Common myeloid progenitor, CD34-positive (primary cell): ENCODE results near the gene TMEM89.

ENCODE experiments used
- CTCF ChIA-PET: fragments of 350-600 bp; sonication (Branson Sonifier 250); formaldehyde crosslinking; loops from one replicate; lab custom pipeline; 2021; ENCODE audit warnings: antibody characterized with exemption; lab: Charles Lee
- POLR2A ChIA-PET: fragments of 350-600 bp; sonication (Branson Sonifier 250); formaldehyde crosslinking; loops from one replicate; lab custom pipeline; 2021; ENCODE audit warnings: antibody characterized with exemption; lab: Charles Lee
- DNase-seq, 3 donors: peaks; one replicate each; pipeline versions ENCODE4 v3.0.0 to v3.0.0-alpha.2; 2013
- H3K27ac ChIP-seq, 2 experiments: 1 replicate in 1 of 2; 2 replicates in 1 of 2; pipeline ENCODE4 v1.7.0; 2013; ENCODE audit warnings: inconsistent platforms in 2 of 2, low read length in 2 of 2, mild to moderate bottlenecking in 2 of 2, low read depth in 1 of 2, moderate library complexity in 1 of 2; ENCODE audit not compliant: severe bottlenecking in 2 of 2, insufficient read depth in 1 of 2, poor library complexity in 1 of 2
- H3K27me3 ChIP-seq, 5 experiments: replicated peaks in 2 of 5; 1 replicate in 3 of 5; 2 replicates in 2 of 5; pipeline versions ENCODE4 v1.6.1 to v1.7.0; 2013; ENCODE audit warnings: low read length in 4 of 5, mild to moderate bottlenecking in 2 of 5, moderate library complexity in 2 of 5, inconsistent platforms in 1 of 5; ENCODE audit not compliant: insufficient read depth in 5 of 5, control insufficient read depth in 4 of 5
- H3K36me3 ChIP-seq, 4 experiments: 1 replicate in 2 of 4; 2 replicates in 2 of 4; pipeline versions ENCODE4 v1.6.1 to v1.7.0; 2013; ENCODE audit warnings: low read length in 3 of 4, control low read depth in 1 of 4, mild to moderate bottlenecking in 1 of 4; ENCODE audit not compliant: control insufficient read depth in 4 of 4, insufficient read depth in 4 of 4
- H3K4me1 ChIP-seq, 4 experiments: 1 replicate in 3 of 4; 2 replicates in 1 of 4; pipeline versions ENCODE4 v1.6.1 to v1.7.1; 2013; ENCODE audit warnings: low read length in 3 of 4, mild to moderate bottlenecking in 3 of 4, control low read depth in 1 of 4, inconsistent platforms in 1 of 4, moderate library complexity in 1 of 4; ENCODE audit not compliant: control insufficient read depth in 4 of 4, insufficient read depth in 4 of 4; ENCODE audit errors: control extremely low read depth in 1 of 4
- H3K4me3 ChIP-seq, 7 experiments: 1 replicate in 4 of 7; 2 replicates in 3 of 7; pipeline versions ENCODE4 v1.5.1 to v1.7.0; 2013; ENCODE audit warnings: mild to moderate bottlenecking in 7 of 7, low read length in 6 of 7, moderate library complexity in 6 of 7, inconsistent platforms in 2 of 7, low read depth in 2 of 7, control low read depth in 1 of 7; ENCODE audit not compliant: insufficient read depth in 4 of 7, control insufficient read depth in 1 of 7; ENCODE audit errors: extremely low read depth in 1 of 7
- H3K9me3 ChIP-seq, 5 experiments: 1 replicate in 4 of 5; 2 replicates in 1 of 5; pipeline versions ENCODE4 v1.6.1 to v1.7.1; 2013; ENCODE audit warnings: low read length in 4 of 5, mild to moderate bottlenecking in 2 of 5, inconsistent platforms in 1 of 5, low read depth in 1 of 5, moderate library complexity in 1 of 5; ENCODE audit not compliant: control insufficient read depth in 4 of 5, insufficient read depth in 2 of 5; ENCODE audit errors: control extremely low read depth in 1 of 5
- WGBS: methylation state at CpG from one replicate; pipeline ENCODE4 v1.1.5; 2013; ENCODE audit not compliant: insufficient coverage; 5-methylcytosine and 5-hydroxymethylcytosine counted together

TMEM89 gene

GRCh38 chr3:48617559-48617958 lies 4.0 kb downstream of the TMEM89 start:
- H3K9me3 ChIP-seq = peaks cover 5 to 18% (median 14%) of the 10 kb centered on the region in 5 experiments
- no peak overlapping the region for H3K27ac ChIP-seq
- ChIA-PET POLR2A (no interaction called here), CTCF (interaction anchor here (1.1 kb wide), 1 partner anchor 18 kb away, joined by 3 read pairs; no protein-coding TSS in a partner anchor)
- no peaks in the 10 kb centered on the region for H3K27me3 ChIP-seq
- peak in 1 of 3 donors; percentile 15 for DNase-seq
- H3K4me1 ChIP-seq = no peaks in the 10 kb centered on the region
- no peak overlapping the region for H3K4me3 ChIP-seq
- WGBS = 100% methylated on average over 4 of the region's 4 CpGs
- no peaks in the 10 kb centered on the region for H3K36me3 ChIP-seq

- POLR2A ChIA-PET = no interaction called here
Observed at GRCh38 chr3:48614044-48614443, 7.5 kb downstream of the TMEM89 start.

GRCh38 chr3:48612309-48612708 lies 9.3 kb downstream of the TMEM89 start:
- POLR2A ChIA-PET = interaction anchor here (0.6 kb wide), 1 partner anchor 83 kb away, joined by 3 read pairs; no protein-coding TSS in a partner anchor

More at GRCh38 chr3:48614044-48614443, 7.5 kb downstream of the TMEM89 start:
- Histone ChIP-seq H3K36me3 (no peaks in the 10 kb centered on the region), H3K27ac (no peak overlapping the region), H3K4me3 (no peak overlapping the region), H3K9me3 (peaks cover 5 to 17% (median 14%) of the 10 kb centered on the region in 5 experiments), H3K27me3 (no peaks in the 10 kb centered on the region), H3K4me1 (peaks cover 0 to 2% (median under 1%) of the 10 kb centered on the region in 4 experiments)
- peak in 2 of 3 donors; percentile 19 to 25 for DNase-seq
- CTCF ChIA-PET = interaction anchor here (0.6 to 1.2 kb wide), 3 partner anchors 10 to 146 kb away, joined by 3 to 4 read pairs (median 3); partner anchors contain the start of gene SLC26A6
- WGBS = 46% methylated on average over 2 of the region's 3 CpGs

GRCh38 chr3:48609088-48610005 lies 12.2 kb downstream of the TMEM89 start, which contains the start of gene UQCRC1:
UQCRC1 (minus strand) TSS chr3:48609646; CDS start chr3:48609620, 26 bp downstream.
- peak within 1 kb of the TSS; percentile 55 to 99 (median 92) for H3K4me3 ChIP-seq
- peaks cover 2 to 13% (median 9%) of the 10 kb centered on the region in 4 experiments for H3K4me1 ChIP-seq
- CTCF ChIA-PET = interaction anchor here (1.4 kb wide), 1 partner anchor 25 kb away, joined by 3 read pairs; the partner anchor contains the start of gene SLC26A6
- POLR2A ChIA-PET = interaction anchor here (0.7 kb wide), 1 partner anchor 16 kb away, joined by 3 read pairs; no protein-coding TSS in a partner anchor
- peak; percentile 89 to 95 (median 94) for DNase-seq
- H3K9me3 ChIP-seq = no peaks in the 10 kb centered on the region
- H3K27ac ChIP-seq = peak within 1 kb of the TSS; percentile 70 to 86
- WGBS = 3% methylated on average over 76 of the region's 86 CpGs
- H3K36me3 ChIP-seq = peaks cover 4 to 24% (median 13%) of the 10 kb centered on the region in 4 experiments
- H3K27me3 ChIP-seq = no peaks in the 10 kb centered on the region

More at GRCh38 chr3:48612309-48612708, 9.3 kb downstream of the TMEM89 start:
- H3K9me3 ChIP-seq = peaks cover 3 to 4% (median 4%) of the 10 kb centered on the region in 5 experiments
- peaks cover 0 to 2% (median 0%) of the 10 kb centered on the region in 4 experiments for H3K36me3 ChIP-seq
- H3K27ac ChIP-seq = no peak overlapping the region
- WGBS = 80% methylated on average over 1 of the region's 1 CpG
- H3K27me3 ChIP-seq = no peaks in the 10 kb centered on the region
- no peak for DNase-seq
- H3K4me3 ChIP-seq = no peak overlapping the region
- CTCF ChIA-PET = interaction anchor here (0.6 to 1.7 kb wide), 2 partner anchors 22 to 58 kb away, joined by 3 to 4 read pairs; partner anchors contain the start of gene SLC26A6
- peaks cover 2 to 13% (median 9%) of the 10 kb centered on the region in 4 experiments for H3K4me1 ChIP-seq

GRCh38 chr3:48607519-48607918 lies 14.1 kb downstream of the TMEM89 start:
- H3K27ac ChIP-seq = no peak overlapping the region
- H3K27me3 ChIP-seq = no peaks in the 10 kb centered on the region
- peaks cover 6 to 43% (median 29%) of the 10 kb centered on the region in 4 experiments for H3K36me3 ChIP-seq
- peaks cover 2 to 13% (median 9%) of the 10 kb centered on the region in 4 experiments for H3K4me1 ChIP-seq
- ChIA-PET POLR2A (no interaction called here), CTCF (no interaction called here)
- H3K9me3 ChIP-seq = no peaks in the 10 kb centered on the region
- no peak overlapping the region for H3K4me3 ChIP-seq
- DNase-seq = peak in 2 of 3 donors; percentile 23 to 26
- WGBS = 98% methylated on average over 5 of the region's 5 CpGs

DNA sequence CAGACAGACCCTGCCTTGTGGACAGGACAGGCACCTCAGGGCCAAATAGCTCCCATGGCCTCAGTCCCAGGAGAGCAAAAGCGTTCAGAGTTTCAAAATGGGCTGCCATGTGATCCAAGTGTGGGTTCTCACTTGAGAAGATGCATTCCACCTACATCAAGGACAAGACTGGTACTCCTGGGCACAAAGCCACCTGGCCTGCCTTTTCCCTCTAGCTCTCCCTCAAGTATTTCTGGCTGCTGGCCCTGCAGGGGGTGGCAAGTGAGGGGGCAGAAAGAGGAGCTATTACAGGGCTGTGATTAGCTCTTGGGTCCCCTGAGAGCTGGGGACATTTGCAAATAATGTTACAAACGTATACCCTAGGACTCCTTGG lies 20.0 kb downstream of the TMEM89 start:
- POLR2A ChIA-PET = no interaction called here

More for the DNA sequence above, 20.0 kb downstream of the TMEM89 start:
- no peak overlapping the region for H3K4me3 ChIP-seq
- H3K9me3 ChIP-seq = no peaks in the 10 kb centered on the region
- H3K27ac ChIP-seq = no peak overlapping the region
- no peaks in the 10 kb centered on the region for H3K4me1 ChIP-seq
- 100% methylated on average over 2 of the region's 2 CpGs for WGBS
- CTCF ChIA-PET = interaction anchor here (0.7 to 1.6 kb wide), 5 partner anchors 41 to 255 kb away, joined by 3 to 7 read pairs (median 3); no protein-coding TSS in a partner anchor
- peaks cover 24 to 87% (median 63%) of the 10 kb centered on the region in 4 experiments for H3K36me3 ChIP-seq
- peaks cover 0 to 3% (median 0%) of the 10 kb centered on the region in 5 experiments for H3K27me3 ChIP-seq
- DNase-seq = no peak
